GM20000 (cell line): ENCODE measurements around the gene ZNF214.
A peak's percentile ranks its signal among the peaks of the same experiment; 100 is the strongest.

Source experiments
- DNase-seq: peaks from one replicate; pipeline ENCODE4 v3.0.0; 2012; ENCODE audit warnings: low spot score
- TF ChIP-seq, protein P1 (sequence below): IDR thresholded peaks from 2 replicates; pipeline ENCODE4 v1.5.1; 2012; ENCODE audit warnings: mild to moderate bottlenecking, control low read depth; ENCODE audit errors: extremely low read depth, missing control alignments

Gene ZNF214

DNA sequence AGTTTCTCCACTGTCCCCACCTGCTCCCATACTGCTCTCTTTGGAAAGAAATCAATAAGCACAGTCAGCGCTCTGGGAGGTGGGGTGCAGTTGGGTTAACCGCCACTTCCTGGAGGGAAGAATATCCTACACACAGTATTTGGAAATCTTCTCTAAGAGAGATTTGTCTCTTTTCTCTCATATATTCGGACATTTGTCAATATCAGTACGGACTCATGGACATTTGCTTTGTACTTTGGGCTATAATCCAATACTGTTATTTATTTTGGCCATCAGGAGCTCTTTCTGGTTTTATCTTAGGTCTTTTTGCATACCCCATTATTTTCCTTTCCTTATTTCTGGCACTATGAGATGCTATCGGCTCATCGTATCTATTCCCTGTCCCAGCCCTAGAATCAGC is 13.9 kb upstream of the ZNF214 start:
- TF ChIP-seq, protein P1, sequence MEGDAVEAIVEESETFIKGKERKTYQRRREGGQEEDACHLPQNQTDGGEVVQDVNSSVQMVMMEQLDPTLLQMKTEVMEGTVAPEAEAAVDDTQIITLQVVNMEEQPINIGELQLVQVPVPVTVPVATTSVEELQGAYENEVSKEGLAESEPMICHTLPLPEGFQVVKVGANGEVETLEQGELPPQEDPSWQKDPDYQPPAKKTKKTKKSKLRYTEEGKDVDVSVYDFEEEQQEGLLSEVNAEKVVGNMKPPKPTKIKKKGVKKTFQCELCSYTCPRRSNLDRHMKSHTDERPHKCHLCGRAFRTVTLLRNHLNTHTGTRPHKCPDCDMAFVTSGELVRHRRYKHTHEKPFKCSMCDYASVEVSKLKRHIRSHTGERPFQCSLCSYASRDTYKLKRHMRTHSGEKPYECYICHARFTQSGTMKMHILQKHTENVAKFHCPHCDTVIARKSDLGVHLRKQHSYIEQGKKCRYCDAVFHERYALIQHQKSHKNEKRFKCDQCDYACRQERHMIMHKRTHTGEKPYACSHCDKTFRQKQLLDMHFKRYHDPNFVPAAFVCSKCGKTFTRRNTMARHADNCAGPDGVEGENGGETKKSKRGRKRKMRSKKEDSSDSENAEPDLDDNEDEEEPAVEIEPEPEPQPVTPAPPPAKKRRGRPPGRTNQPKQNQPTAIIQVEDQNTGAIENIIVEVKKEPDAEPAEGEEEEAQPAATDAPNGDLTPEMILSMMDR: no peak
- no peak for DNase-seq

DNA sequence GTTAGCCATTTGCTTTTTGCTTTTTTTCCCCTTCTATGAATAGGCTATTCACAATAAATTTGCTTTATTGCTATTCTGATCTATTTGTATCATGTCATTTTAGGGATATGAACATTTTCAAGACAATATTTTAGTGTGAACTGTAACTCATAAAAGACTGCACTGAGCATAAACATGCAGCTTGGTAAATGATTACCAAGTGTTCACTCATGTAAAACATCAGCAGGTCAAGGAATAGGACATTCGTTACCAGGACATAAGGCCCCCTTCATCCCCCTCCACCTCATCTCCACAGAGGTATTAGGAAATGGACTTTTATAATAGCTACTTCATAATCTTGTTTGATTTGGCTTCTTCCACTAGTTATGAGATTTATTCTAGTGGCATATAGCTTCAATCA is 12.5 kb upstream of the ZNF214 start:
- TF ChIP-seq, protein P1: no peak
- DNase-seq: no peak

DNA sequence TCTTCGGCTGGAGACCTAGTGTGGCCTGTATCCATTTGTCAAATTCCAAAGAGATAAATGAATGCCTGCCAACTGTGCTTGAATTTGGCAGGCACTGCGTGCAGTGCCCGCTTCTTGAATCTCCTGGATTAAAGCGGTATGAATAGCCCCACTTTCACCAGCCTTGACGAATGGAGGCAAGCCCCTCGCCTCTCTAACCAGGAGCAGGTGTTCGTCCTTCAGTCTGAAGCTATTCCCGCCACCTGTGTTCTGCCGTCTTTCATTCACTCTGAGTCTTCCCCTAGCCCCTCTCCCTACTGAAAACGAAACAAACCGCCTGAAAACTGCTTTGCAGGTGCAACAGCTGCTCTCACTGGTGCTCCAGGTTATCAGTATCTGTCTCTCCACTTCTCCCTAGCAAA is 11.3 kb upstream of the ZNF214 start:
- TF ChIP-seq, protein P1: no peak
- no peak for DNase-seq

DNA sequence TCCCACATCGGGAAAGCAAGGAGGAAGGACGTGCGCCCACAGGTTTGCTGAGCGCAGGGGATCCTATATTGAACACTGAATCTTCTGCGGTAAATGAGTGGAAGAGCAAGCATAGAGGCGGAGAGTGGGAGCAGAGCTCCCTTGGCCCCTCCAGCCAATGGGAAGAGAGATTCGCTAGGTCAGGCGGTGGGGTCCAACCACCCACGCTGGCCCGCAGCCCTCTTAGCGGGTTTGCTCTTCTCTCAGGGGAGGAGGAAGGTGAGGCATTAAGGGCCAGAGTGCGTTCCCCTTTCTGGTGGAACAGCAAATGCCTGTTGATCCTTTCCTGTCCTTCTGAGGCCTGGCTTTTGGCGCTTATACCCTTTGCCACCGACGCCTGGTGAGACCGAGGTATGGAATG is 10.7 kb upstream of the ZNF214 start:
- TF ChIP-seq, protein P1: no peak
- no peak for DNase-seq

- TF ChIP-seq, protein P1: no peak
- DNase-seq: no peak
These were observed 8.0 kb upstream of the ZNF214 start for GRCh38 chr11:7028141-7028540.

GRCh38 chr11:7021318-7021717 is 1.2 kb upstream of the ZNF214 start:
- TF ChIP-seq, protein P1: no peak
- DNase-seq: no peak

- TF ChIP-seq, protein P1: no peak
- peak; percentile 8 for DNase-seq
These were observed 505 bp downstream of the ZNF214 start for GRCh38 chr11:7019500-7020182.
